ENCODE results near the gene DPYSL5.

Gene DPYSL5, protein sequence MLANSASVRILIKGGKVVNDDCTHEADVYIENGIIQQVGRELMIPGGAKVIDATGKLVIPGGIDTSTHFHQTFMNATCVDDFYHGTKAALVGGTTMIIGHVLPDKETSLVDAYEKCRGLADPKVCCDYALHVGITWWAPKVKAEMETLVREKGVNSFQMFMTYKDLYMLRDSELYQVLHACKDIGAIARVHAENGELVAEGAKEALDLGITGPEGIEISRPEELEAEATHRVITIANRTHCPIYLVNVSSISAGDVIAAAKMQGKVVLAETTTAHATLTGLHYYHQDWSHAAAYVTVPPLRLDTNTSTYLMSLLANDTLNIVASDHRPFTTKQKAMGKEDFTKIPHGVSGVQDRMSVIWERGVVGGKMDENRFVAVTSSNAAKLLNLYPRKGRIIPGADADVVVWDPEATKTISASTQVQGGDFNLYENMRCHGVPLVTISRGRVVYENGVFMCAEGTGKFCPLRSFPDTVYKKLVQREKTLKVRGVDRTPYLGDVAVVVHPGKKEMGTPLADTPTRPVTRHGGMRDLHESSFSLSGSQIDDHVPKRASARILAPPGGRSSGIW

DNA sequence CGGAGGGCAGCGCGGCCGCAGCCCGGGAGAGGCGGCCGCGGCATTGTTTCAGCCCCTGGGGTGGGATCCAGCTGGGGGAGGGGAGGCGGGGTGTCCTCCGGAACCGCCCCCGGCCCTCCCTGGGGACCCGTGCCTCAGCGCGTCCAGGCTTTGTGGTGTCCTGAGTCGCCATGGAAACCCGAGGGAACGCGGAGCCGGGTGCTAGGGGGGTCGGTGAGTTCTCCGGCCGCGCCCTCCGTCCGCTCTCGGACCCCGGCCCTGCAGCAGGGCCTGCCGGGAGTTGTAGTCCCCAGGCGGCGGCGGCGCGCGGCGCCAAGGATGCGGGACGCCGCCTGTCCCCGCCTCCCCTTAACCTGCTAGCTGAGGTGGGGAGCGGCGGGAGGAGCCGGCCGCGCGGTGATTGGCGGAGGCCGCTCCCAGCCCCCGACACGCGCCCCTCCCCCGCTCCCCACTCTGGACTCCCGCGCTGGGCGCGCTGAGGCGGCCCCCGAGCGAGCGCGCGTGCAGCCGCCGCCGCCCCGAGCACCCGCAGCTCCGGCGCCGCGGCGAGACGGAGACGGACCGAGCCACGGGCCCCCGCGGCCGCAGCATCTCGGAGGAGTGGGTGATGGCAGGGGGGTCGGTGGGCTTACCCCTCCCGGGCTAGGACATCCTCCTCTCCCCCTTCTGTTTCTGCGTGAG, at the start of gene DPYSL5:
Gene DPYSL5 (plus strand): TSS at position 478 of the 681 bp plus-strand sequence. CDS start 50,368 bp downstream, outside the sequence.
- DNase-seq (ENCODE audit: low spot score) (no peak), ATAC-seq (ENCODE audit: low read depth) (no peak)
- H3K36me3 ChIP-seq (ENCODE audit: low read depth): no peaks in the 10 kb centered on the region
- no peaks in the 10 kb centered on the region for H3K4me1 ChIP-seq (ENCODE audit: insufficient read depth, poor library complexity, severe bottlenecking)
- H3K27ac ChIP-seq (ENCODE audit: poor library complexity, severe bottlenecking): no peak within 1 kb of the TSS
- peaks cover 82% of the 10 kb centered on the region for H3K27me3 ChIP-seq (ENCODE audit: insufficient read depth, poor library complexity, severe bottlenecking)
- peak within 1 kb of the TSS; percentile 15 for H3K4me3 ChIP-seq (ENCODE audit: severe bottlenecking)
- TF ChIP-seq, protein P1, sequence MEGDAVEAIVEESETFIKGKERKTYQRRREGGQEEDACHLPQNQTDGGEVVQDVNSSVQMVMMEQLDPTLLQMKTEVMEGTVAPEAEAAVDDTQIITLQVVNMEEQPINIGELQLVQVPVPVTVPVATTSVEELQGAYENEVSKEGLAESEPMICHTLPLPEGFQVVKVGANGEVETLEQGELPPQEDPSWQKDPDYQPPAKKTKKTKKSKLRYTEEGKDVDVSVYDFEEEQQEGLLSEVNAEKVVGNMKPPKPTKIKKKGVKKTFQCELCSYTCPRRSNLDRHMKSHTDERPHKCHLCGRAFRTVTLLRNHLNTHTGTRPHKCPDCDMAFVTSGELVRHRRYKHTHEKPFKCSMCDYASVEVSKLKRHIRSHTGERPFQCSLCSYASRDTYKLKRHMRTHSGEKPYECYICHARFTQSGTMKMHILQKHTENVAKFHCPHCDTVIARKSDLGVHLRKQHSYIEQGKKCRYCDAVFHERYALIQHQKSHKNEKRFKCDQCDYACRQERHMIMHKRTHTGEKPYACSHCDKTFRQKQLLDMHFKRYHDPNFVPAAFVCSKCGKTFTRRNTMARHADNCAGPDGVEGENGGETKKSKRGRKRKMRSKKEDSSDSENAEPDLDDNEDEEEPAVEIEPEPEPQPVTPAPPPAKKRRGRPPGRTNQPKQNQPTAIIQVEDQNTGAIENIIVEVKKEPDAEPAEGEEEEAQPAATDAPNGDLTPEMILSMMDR (IDR thresholded peaks at IDR 0.05; ENCODE audit: poor library complexity, severe bottlenecking): no peak
- no peaks in the 10 kb centered on the region for H3K9me3 ChIP-seq (ENCODE audit: severe bottlenecking)

DNA sequence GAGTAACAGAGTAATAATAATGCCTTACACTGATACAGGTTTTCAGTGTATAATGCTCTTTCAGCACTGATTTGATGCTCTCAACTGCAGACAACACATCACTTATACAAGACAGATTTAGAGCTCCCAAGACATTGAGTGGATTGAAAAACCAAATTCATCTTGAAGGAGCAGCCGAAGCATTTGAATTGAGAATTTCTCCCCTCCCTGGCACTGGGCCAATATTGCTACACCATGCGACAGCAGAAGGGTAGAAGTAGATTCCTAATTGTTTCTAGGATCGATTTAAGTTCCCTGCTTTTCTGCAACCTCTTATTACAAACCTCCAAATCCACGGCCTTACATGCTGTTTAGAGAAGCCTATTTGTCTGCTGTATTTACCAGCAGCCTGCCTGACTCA, 46.6 kb upstream of the DPYSL5 start:
- no peaks in the 10 kb centered on the region for H3K9me3 ChIP-seq (ENCODE audit: severe bottlenecking)
- ATAC-seq (ENCODE audit: low read depth): no peak

DNA sequence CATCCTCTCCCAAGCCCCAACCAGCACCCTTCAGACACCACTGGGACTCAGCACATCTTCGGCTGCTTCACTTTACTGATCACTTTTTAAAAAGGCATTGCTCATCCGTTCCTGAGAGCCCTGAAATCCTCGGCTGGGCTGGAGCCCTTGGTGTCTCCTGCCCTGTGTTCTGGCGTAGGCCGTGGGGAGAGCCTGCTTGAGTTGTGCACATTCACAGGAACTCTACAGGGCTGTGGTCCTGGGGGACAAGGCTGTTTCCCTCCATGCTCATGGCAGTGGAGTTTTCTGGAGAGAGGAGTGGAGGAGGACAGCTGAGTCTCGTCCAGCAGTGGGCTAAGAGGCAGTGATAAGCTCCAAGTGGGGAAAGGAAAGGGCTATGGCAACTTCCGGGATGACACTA, 46.1 kb upstream of the DPYSL5 start:
- no peaks in the 10 kb centered on the region for H3K9me3 ChIP-seq (ENCODE audit: severe bottlenecking)
- peaks cover 6% of the 10 kb centered on the region for H3K4me1 ChIP-seq (ENCODE audit: insufficient read depth, poor library complexity, severe bottlenecking)
- H3K36me3 ChIP-seq (ENCODE audit: low read depth): peaks cover 36% of the 10 kb centered on the region
- no peak overlapping the region for H3K4me3 ChIP-seq (ENCODE audit: severe bottlenecking)
- DNase-seq (ENCODE audit: low spot score) (no peak), ATAC-seq (ENCODE audit: low read depth) (no peak)
- TF ChIP-seq, protein P1 (IDR thresholded peaks at IDR 0.05; ENCODE audit: poor library complexity, severe bottlenecking): no peak
- H3K27me3 ChIP-seq (ENCODE audit: insufficient read depth, poor library complexity, severe bottlenecking): no peaks in the 10 kb centered on the region
- no peak overlapping the region for H3K27ac ChIP-seq (ENCODE audit: poor library complexity, severe bottlenecking)

More for the DNA sequence above, 46.6 kb upstream of the DPYSL5 start:
- Histone ChIP-seq H3K4me3 (ENCODE audit: severe bottlenecking) (no peak overlapping the region), H3K36me3 (ENCODE audit: low read depth) (peaks cover 37% of the 10 kb centered on the region), H3K27ac (ENCODE audit: poor library complexity, severe bottlenecking) (no peak overlapping the region), H3K4me1 (ENCODE audit: insufficient read depth, poor library complexity, severe bottlenecking) (peaks cover 6% of the 10 kb centered on the region), H3K27me3 (ENCODE audit: insufficient read depth, poor library complexity, severe bottlenecking) (no peaks in the 10 kb centered on the region)
- DNase-seq (ENCODE audit: low spot score): no peak
- TF ChIP-seq, protein P1 (IDR thresholded peaks at IDR 0.05; ENCODE audit: poor library complexity, severe bottlenecking): no peak

DNA sequence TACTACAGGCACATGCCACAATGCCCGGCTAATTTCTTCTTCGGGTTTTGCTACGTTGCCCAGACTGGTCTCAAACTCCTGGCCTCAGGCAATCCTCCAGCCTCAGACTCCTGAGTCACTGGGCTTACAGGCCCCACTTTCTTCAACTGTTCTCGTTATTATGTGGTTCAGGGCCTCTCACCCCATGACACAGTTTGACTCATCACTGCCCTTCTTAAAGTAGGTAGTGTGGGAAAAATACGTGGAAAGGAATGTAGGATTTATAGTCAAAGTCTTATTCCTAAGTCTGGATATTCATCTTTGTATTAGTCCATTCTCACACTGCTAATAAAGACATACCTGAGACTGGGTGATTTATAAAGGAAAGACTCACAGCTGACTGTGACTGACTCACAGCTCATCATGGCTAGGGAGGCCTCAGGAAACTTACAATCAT, 42.7 kb upstream of the DPYSL5 start:
- no peaks in the 10 kb centered on the region for H3K9me3 ChIP-seq (ENCODE audit: severe bottlenecking)
- peaks cover 12% of the 10 kb centered on the region; the same call in 1 of the 2 replicates for H3K36me3 ChIP-seq (ENCODE audit: low read depth)
- no peaks in the 10 kb centered on the region for H3K27me3 ChIP-seq (ENCODE audit: insufficient read depth, poor library complexity, severe bottlenecking)
- peaks cover 6% of the 10 kb centered on the region for H3K4me1 ChIP-seq (ENCODE audit: insufficient read depth, poor library complexity, severe bottlenecking)
- peak; percentile 75 for DNase-seq (ENCODE audit: low spot score)
- H3K27ac ChIP-seq (ENCODE audit: poor library complexity, severe bottlenecking): peak overlapping the region; percentile 81
- no peak overlapping the region for H3K4me3 ChIP-seq (ENCODE audit: severe bottlenecking)
- TF ChIP-seq, protein P1 (IDR thresholded peaks at IDR 0.05; ENCODE audit: poor library complexity, severe bottlenecking): no peak
- ATAC-seq (ENCODE audit: low read depth): peak; percentile 86
